Duodenal mucosa (tissue), 2 donors: Measurements from ENCODE around the gene ETNK1.

Experiments
- H3K27ac ChIP-seq: one replicate; pipeline ENCODE4 v1.7.0; 2013; ENCODE audit warnings: low read depth, low read length
- H3K27me3 ChIP-seq, 2 donors: one replicate each; pipeline ENCODE4 v1.7.0; 2013; ENCODE audit warnings: low read length in 2 of 2, control low read depth in 1 of 2; ENCODE audit not compliant: insufficient read depth in 2 of 2, control insufficient read depth in 1 of 2
- H3K36me3 ChIP-seq, 2 donors: one replicate each; pipeline ENCODE4 v1.7.0; 2013; ENCODE audit warnings: low read length in 2 of 2, control low read depth in 1 of 2; ENCODE audit not compliant: insufficient read depth in 2 of 2, control insufficient read depth in 1 of 2
- H3K4me1 ChIP-seq, 2 donors: one replicate each; pipeline ENCODE4 v1.7.0; 2013; ENCODE audit warnings: low read length in 2 of 2, control low read depth in 1 of 2; ENCODE audit not compliant: insufficient read depth in 2 of 2, control insufficient read depth in 1 of 2
- H3K4me3 ChIP-seq, 2 donors: one replicate each; pipeline ENCODE4 v1.7.0; 2013; ENCODE audit warnings: low read length in 2 of 2, low read depth in 1 of 2
- H3K9ac ChIP-seq, 2 donors: one replicate each; pipeline ENCODE4 v1.7.0; 2013; ENCODE audit warnings: low read length in 2 of 2, low read depth in 1 of 2
- H3K9me3 ChIP-seq, 2 donors: one replicate each; pipeline ENCODE4 v1.7.0; 2013; ENCODE audit warnings: low read length in 2 of 2, control low read depth in 1 of 2; ENCODE audit not compliant: control insufficient read depth in 1 of 2

Gene ETNK1

GRCh38 chr12:22656831-22657230, 31.9 kb downstream of the ETNK1 start:
- no peaks in the 10 kb centered on the region for H3K9me3 ChIP-seq
- no peak overlapping the region for H3K4me3 ChIP-seq
- H3K27me3 ChIP-seq = no peaks in the 10 kb centered on the region
- H3K9ac ChIP-seq = no peak overlapping the region
- peaks cover 0 to 4% of the 10 kb centered on the region in 2 donors for H3K4me1 ChIP-seq
- H3K36me3 ChIP-seq = peaks cover 6% of the 10 kb centered on the region in 2 donors
- no peak overlapping the region for H3K27ac ChIP-seq

- H3K27ac ChIP-seq = no peak overlapping the region
- no peaks in the 10 kb centered on the region for H3K27me3 ChIP-seq
- H3K9ac ChIP-seq = no peak overlapping the region
- H3K36me3 ChIP-seq = peaks cover 6% of the 10 kb centered on the region in 2 donors
- H3K4me1 ChIP-seq = peaks cover 0 to 4% of the 10 kb centered on the region in 2 donors
- no peak overlapping the region for H3K4me3 ChIP-seq
- H3K9me3 ChIP-seq = no peaks in the 10 kb centered on the region
Measured at GRCh38 chr12:22657538-22657937, 32.6 kb downstream of the ETNK1 start.

DNA sequence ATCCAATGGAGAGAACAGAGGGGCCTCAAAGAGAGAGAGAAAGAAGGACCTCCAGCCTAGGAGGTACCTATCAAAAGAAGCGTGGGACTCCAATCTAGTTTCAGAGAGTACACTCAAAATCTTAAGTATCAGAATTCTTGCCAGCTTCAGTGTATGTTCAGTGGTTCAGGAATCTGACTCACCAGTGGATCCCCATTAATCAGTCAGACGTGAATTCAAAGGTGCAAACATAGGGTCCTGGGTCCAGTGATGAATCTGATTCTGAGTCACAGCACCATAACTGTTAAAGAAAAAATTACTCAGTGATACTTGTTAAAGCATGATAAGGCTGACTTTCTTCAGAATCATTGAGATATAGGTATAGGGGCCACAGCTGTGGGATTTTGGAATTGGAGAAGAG, 33.2 kb downstream of the ETNK1 start:
- no peaks in the 10 kb centered on the region for H3K27me3 ChIP-seq
- no peak overlapping the region for H3K4me3 ChIP-seq
- no peak overlapping the region for H3K27ac ChIP-seq
- no peaks in the 10 kb centered on the region for H3K4me1 ChIP-seq
- no peak overlapping the region for H3K9ac ChIP-seq
- H3K36me3 ChIP-seq = peaks cover 6% of the 10 kb centered on the region in 2 donors
- no peaks in the 10 kb centered on the region for H3K9me3 ChIP-seq

GRCh38 chr12:22662356-22662755, 37.4 kb downstream of the ETNK1 start:
- no peak overlapping the region for H3K4me3 ChIP-seq
- H3K36me3 ChIP-seq = peaks cover 9% of the 10 kb centered on the region in 2 donors
- H3K9me3 ChIP-seq = no peaks in the 10 kb centered on the region
- H3K9ac ChIP-seq = no peak overlapping the region
- H3K27me3 ChIP-seq = no peaks in the 10 kb centered on the region
- no peaks in the 10 kb centered on the region for H3K4me1 ChIP-seq
- no peak overlapping the region for H3K27ac ChIP-seq

GRCh38 chr12:22665476-22665875, 40.5 kb downstream of the ETNK1 start:
- Histone ChIP-seq H3K9ac (no peak overlapping the region), H3K4me3 (no peak overlapping the region), H3K27me3 (no peaks in the 10 kb centered on the region), H3K4me1 (no peaks in the 10 kb centered on the region), H3K36me3 (peaks cover 4 to 11% of the 10 kb centered on the region in 2 donors), H3K9me3 (no peaks in the 10 kb centered on the region), H3K27ac (no peak overlapping the region)

- Histone ChIP-seq H3K27me3 (no peaks in the 10 kb centered on the region), H3K4me1 (no peaks in the 10 kb centered on the region), H3K4me3 (no peak overlapping the region), H3K27ac (no peak overlapping the region), H3K36me3 (peaks cover 4 to 11% of the 10 kb centered on the region in 2 donors), H3K9me3 (no peaks in the 10 kb centered on the region), H3K9ac (no peak overlapping the region)
Measured at GRCh38 chr12:22667122-22667521, 42.2 kb downstream of the ETNK1 start.

DNA sequence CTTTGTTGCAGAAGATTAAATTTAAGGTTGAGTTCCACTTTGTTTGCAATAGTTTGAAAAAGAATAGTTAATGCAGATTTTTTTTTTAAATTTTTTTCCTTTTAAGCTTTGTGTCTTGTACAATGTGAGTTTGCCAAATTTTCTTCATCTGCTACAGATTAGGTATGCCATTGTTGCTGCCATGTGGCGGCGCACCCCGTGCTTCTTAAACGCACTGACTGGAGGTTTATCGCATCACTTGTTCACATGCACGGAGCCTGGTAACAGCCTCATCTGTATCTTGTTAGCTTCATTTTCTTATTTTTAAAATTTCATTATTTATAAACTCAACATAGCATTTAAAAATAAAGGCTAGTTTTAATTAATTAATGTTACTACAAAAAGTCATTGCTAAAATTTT, 43.5 kb downstream of the ETNK1 start:
- H3K4me1 ChIP-seq = no peaks in the 10 kb centered on the region
- no peaks in the 10 kb centered on the region for H3K9me3 ChIP-seq
- H3K27ac ChIP-seq = no peak overlapping the region
- peaks cover 4 to 13% of the 10 kb centered on the region in 2 donors for H3K36me3 ChIP-seq
- no peaks in the 10 kb centered on the region for H3K27me3 ChIP-seq
- no peak overlapping the region for H3K4me3 ChIP-seq
- no peak overlapping the region for H3K9ac ChIP-seq

DNA sequence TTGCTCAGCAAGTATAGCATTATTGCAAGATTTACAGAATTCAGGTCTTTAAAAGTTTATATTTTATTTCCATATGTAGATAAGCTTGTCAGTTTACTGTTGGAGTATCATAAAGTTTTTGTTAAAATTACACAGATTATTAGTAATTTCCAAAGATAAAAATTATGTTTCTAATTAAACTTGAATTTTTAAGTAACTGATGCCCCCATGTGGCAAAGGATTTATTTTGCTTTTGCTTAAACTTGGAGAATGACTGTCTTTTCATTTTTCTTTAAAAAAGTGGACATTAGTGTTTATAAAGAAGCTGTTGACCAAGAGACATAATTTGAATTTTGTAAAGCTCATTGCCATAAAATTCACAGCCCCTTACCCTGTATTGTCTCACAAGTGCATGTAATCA, 45.8 kb downstream of the ETNK1 start:
- H3K9ac ChIP-seq = no peak overlapping the region
- H3K27ac ChIP-seq = no peak overlapping the region
- H3K9me3 ChIP-seq = no peaks in the 10 kb centered on the region
- no peak overlapping the region for H3K4me3 ChIP-seq
- H3K36me3 ChIP-seq = peaks cover 4 to 28% of the 10 kb centered on the region in 2 donors
- no peaks in the 10 kb centered on the region for H3K4me1 ChIP-seq
- H3K27me3 ChIP-seq = no peaks in the 10 kb centered on the region

GRCh38 chr12:22672951-22673350, 48.0 kb downstream of the ETNK1 start:
- Histone ChIP-seq H3K9me3 (no peaks in the 10 kb centered on the region), H3K4me1 (peaks cover 0 to 5% of the 10 kb centered on the region in 2 donors), H3K4me3 (no peak overlapping the region), H3K27ac (no peak overlapping the region), H3K9ac (no peak overlapping the region), H3K36me3 (peaks cover 0 to 31% of the 10 kb centered on the region in 2 donors), H3K27me3 (no peaks in the 10 kb centered on the region)

GRCh38 chr12:22677781-22678574, 53.0 kb downstream of the ETNK1 start:
- H3K9me3 ChIP-seq = no peaks in the 10 kb centered on the region
- H3K4me3 ChIP-seq = no peak overlapping the region
- H3K36me3 ChIP-seq = peaks cover 4 to 43% of the 10 kb centered on the region in 2 donors
- H3K4me1 ChIP-seq = peaks cover 0 to 10% of the 10 kb centered on the region in 2 donors
- H3K27ac ChIP-seq = no peak overlapping the region
- H3K27me3 ChIP-seq = no peaks in the 10 kb centered on the region
- no peak overlapping the region for H3K9ac ChIP-seq
